NCI-H2107 (cell line): ENCODE data around the gene DOK7.
"Not testable (repeated sequence)": the region's sequence is repeated elsewhere in the genome, so short reads cannot be mapped to it uniquely, and the experiment has no call there.

Experiments used
- DNase-seq: peaks from one replicate; lab custom pipeline; 2025; lab: John Stamatoyannopoulos, UW

Gene DOK7

GRCh38 chr4:3502941-3503936, 40.1 kb downstream of the DOK7 start:
- no peak for DNase-seq

- no peak for DNase-seq
These were observed 42.1 kb downstream of the DOK7 start for GRCh38 chr4:3505231-3505630.

DNA sequence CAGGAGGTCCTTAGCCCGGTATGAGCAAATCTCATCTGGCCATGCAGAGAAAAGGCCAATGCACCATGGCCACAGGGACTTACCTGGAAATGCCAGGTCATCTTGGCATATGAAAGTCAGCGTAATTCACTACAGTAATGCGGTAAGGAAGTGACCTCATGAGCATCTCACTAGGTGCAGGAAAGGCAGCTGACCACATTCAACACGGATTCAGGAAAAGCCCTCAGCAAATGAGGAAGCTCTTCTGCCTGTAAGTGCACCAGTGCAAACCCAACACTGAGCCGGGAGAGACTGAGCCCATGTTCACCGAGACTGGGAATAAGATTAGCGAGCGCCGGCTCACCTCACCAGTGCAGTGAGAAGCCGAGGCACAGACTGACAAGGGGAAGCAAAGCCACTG, 45.4 kb downstream of the DOK7 start:
- no peak for DNase-seq

- DNase-seq, result no peak
These were observed 47.4 kb downstream of the DOK7 start for GRCh38 chr4:3510481-3510880.

GRCh38 chr4:3511187-3511586, 48.1 kb downstream of the DOK7 start:
- no peak for DNase-seq

- DNase-seq, result not testable (repeated sequence)
These were observed 48.5 kb downstream of the DOK7 start for GRCh38 chr4:3511601-3512000.

DNA sequence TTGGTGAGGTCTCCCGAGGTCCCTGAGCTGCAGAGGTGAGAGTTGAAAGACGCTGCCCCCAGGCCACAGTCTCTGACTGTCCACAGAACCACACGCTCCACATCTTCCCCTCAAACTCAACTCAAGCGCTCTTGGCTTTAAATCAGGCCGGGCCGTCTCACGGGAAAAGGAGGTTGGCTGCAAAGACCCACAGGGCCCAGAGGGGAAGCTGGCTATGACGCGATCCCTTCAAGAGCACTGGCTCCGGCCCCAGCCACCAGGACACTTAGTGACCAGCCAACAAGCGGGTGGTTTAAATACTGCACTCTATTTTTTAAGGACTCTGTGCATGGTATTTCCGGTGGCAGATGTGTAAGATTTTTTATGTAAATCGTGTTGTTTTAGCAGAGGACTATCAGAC, 49.2 kb downstream of the DOK7 start:
- no peak for DNase-seq

GRCh38 chr4:3512719-3513118, 49.6 kb downstream of the DOK7 start:
- no peak for DNase-seq

GRCh38 chr4:3513807-3514206, 50.7 kb downstream of the DOK7 start:
- no peak for DNase-seq

GRCh38 chr4:3514221-3514780, 51.2 kb downstream of the DOK7 start:
- no peak for DNase-seq

GRCh38 chr4:3514806-3515501, 51.8 kb downstream of the DOK7 start:
- DNase-seq, result no peak

DNA sequence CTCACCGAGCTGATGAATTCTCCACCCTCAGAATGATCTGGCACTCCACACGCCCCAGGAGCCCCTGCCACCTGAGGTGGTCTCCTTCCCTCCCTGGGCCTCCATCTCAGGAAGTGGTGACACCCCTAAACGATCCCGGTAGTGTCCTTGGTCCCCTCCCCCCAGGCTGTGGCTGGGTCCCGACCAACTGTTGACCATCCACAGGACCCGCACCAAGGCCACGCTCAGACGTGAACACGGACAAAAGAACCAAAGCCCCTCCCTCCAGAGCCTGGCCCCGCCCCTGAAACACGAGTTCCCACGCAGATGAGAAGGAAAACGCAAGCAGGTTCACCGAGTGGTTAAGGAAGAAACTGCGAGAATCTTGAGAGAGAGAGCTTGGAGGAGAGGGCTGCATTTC, 52.5 kb downstream of the DOK7 start:
- DNase-seq, result no peak

DNA sequence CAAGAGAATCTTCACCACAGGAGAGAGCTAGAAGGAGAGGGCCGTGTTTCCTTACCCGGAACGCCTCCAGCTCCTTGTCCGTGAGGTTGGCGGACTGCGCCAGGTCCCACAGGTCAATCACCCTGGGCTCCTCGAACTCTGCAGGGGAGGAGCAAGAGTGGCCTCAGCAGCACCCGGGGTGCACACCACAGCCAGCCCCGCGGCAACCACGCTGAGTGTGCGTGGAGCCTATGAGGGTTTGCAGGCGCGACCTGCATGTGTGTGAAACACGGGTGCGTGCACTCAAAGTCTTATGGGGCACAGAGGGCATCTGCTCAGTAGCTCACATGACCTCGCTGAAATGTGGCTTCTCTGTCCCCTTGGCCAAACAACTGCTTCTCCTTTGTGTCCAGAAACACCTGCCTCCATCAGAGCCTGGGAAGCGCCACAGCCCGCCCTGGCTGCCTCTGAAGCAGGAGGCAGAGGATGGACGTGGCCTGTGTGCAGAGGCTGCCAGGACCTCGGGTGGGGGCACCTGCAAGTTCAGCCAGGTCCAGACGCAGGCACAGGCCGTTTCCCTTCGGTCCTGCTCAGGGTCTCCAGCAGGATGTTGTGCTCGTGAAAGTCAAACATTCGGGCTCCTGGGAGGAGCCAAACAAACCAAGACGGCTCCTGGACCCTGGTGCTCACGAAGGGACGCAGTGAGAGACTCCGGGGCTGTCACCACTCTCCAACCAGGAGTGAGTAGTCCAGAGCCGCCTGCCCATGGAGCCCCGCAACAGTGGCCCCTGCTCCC, 53.1 kb downstream of the DOK7 start:
- DNase-seq, result no peak

GRCh38 chr4:3516836-3517730, 54.0 kb downstream of the DOK7 start:
- DNase-seq, result no peak

- DNase-seq, result no peak
These were observed 54.8 kb downstream of the DOK7 start for GRCh38 chr4:3517731-3518510.

- DNase-seq, result no peak
These were observed 55.4 kb downstream of the DOK7 start for GRCh38 chr4:3518511-3518880.

DNA sequence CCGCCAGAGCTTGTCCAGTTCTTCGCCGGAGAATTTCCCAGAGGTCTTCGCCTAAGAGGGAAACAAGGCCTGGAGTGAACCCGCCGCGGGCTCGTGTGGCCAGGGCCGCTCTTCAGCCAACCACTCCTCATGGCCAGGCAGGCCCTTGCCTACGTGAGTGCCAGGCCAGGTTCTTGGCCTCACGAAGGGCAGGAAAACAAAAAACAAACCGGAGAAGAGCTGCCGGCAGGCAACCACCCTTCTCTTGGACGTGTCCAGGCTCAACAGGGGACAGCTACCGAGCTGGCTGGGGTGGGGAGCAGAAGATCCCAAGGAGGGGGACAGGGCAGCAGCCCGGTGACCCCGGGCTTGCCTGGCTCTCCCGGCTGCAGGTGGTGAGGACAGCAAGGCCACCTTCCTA, 55.8 kb downstream of the DOK7 start:
- no peak for DNase-seq

DNA sequence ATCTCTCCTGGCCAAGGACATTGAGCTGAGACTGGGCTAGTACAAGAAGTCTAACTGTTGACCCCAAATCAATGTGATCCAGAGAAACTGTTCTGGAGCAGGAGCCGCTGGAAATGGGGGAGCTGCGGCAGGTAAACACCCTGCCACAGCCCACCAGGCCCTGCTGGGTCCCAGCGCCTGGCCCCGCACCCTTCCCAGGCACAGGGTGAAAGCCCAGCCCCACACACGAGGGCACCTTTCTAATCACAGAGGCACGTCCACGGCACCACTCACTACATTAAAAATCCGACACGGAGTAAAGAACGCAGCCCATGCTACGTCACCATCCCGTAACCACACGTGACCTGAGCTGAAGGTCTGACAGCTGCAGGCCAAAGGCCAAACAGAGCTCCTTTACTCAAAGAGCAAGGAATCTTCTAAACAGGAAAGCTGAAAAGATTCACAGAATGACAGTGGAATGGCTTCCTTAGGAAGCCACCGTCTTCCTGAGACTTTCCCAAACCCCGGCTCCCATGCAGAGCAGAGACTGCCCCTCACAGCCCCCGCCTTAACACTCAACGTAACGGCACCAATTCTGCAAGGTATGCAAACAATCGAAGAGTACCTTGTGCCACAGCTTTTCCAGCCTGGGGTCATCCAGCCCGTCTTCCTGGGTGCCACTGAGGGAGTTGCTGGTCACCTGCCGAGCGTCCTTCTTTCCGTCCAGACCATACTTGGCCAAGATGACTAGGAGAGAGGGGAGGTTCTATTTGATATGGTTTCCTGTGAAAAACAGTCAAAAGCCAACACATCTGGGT, 56.6 kb downstream of the DOK7 start:
- DNase-seq, result no peak

DNA sequence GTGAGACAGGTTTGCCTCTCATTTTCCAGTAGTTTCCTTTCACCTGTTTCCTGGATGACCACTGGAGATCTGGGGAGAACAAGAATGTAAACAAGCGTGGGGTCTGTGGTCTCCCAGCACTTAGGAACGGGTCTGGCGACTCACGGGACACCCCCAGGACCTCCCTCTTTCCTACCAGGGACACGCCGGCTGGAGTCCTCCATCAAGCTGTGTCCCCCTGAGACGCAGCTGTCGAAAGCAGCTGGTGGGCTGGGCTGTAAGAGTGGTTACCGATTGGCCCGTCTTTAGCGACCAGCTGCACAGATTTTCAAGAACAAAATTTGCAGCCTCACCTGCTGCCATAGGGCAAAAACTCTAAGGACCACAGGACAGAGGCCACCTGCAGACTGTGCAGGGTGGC, 57.2 kb downstream of the DOK7 start:
- DNase-seq, result no peak
